ENCODE results near the gene MICAL2.

The MICAL2 gene

DNA sequence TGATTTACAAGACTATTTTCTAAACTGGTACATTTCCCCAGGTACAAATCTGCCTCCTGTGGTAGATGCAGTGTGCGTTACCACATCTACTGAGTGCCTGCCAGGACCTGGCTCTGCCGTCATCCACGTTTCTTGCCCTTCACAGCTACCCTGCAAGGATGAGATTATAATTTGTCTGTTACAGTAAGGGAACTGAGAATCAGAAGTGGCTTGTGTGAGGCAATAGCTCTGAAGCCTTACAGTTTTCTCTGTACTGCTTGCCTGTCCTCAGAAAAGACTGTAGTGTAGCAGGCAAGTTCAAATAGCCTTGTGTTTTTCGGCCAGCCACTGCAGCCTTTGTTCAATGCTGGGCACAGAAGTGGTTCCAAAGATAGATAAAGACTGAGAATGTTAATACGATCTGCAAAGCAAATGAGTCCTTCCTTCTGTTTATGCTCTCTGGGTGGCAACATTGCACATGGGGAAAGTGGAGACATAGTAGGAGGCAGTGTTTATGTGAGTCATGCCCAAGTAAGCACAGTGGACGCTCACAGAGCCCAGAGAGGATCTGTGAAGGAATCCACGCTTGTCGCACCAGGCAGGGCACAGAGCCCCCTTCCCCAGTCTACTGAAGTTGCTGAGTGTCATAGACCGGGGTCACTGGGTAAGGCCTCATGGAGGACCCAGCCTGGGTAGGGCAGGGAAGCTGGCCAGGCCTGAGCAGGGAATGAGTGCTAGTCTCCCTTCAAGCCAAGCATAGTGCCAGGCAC lies 49.1 kb downstream of the MICAL2 start:
- DNase-seq = no peak

GRCh38 chr11:12160231-12160630 lies 49.8 kb downstream of the MICAL2 start:
- DNase-seq = no peak

GRCh38 chr11:12160680-12161079 lies 50.3 kb downstream of the MICAL2 start:
- no peak for DNase-seq

GRCh38 chr11:12161137-12161536 lies 50.7 kb downstream of the MICAL2 start:
- DNase-seq = no peak

DNA sequence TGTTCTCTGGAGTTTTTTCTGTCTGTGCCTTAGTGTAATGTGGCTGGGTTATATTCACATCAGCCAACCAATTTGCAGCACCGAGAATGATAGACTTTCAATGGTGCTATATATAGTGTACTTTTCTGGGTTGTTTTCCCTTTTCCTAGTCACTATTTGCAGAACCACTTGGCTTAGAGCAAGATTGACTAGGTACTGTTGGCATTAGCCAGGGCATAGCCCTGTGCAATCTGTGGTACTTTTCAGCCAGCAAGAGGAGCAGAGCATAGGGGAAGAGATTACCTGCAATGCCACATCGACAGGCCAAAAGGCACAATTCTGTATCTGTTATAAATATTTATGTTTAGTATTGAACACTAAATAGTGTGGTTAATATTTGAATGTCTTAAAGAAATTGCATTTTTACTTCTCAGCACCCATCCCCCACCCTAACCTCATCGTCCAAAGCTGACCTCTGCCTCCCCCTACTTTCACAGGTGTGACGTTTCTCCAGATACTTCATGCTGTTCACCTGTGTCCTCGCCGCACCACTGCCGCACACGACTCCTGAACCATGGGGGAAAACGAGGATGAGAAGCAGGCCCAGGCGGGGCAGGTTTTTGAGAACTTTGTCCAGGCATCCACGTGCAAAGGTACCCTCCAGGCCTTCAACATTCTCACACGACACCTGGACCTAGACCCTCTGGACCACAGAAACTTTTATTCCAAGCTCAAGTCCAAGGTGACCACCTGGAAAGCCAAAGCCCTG lies 51.4 kb downstream of the MICAL2 start:
- no peak for DNase-seq

- no peak for DNase-seq
Measured at GRCh38 chr11:12162652-12163051, 52.3 kb downstream of the MICAL2 start.

- DNase-seq = no peak
Measured at GRCh38 chr11:12163181-12163941, 53.0 kb downstream of the MICAL2 start.

DNA sequence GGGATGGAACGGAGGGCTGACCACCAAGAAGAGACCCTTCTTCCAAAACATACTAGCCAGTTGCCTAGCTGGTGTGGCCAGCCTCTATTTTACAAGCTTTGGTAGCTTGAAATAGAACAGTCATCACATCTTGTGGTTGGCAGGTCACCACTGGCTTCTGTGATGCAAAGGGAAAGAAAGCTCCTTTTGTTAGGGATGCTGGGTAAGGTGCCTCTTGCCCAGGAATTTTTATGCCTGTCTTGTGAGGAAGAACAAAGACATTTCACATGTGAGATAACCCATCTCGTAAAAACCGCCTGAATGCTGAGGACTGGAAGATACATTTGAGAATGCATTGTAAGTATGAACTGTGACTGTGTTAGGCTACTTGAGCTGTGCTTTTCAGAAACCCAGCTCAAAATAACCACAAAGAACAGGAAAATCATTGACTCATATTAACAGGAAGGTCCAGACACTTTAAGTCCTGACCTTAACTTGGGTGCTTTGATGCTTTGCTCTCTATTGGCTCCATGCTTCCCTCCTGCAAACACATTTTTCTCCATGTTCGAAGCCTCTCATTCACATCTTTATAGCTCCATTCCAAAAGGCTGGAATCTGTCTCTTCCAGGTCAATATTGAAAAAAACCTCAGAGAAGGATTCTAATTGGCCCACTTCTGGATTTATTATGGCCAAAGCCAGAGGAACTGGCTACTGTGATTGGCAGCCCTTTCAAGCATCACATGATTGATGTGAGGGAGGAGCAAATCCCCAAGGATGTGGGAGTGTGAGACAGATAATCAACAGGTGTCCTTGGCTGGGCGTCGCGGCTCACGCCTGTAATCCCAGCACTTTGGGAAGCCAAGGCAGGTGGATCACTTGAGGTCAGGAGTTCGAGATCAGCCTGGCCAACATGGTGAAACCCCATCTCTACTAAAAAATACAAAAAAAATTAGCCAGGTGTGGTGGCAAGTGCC lies 53.9 kb downstream of the MICAL2 start:
- DNase-seq = no peak

GRCh38 chr11:12165237-12165875 lies 55.0 kb downstream of the MICAL2 start:
- DNase-seq = no peak

DNA sequence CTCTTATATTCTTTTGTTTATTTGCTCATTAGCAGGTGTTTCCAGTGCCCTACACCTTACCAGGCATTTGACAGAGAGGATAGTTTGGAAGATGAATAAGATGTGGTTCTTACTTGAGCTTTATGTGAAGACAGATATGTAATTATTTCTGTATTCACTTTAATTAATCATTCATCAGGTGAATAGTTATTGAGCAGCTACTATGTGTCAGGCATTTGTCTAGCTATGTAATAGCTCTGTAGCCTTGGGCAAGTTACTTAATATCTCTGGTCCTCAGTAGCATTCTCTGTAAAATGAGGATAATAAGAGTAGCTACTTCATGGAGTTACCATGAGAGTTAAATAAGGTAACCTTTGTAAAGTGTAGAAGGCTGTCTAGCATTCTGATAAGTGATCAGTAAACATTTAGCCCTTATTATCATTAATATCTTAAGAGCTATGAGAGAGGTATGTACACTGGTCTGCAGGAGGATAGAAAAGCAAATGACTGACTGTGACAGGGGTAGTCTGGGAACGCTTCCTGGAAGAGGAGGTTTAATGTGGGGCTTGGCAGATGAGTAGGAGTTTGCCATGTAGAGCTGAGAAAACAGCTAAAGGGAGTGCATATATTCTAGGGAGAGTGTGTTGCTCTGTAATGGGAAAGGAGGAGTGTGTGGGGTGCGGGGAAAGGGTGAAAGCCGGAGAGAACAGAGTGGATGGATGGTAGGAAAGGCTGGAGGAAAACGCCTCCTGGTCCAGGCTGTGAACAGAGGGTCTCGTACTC lies 56.1 kb downstream of the MICAL2 start:
- no peak for DNase-seq

DNA sequence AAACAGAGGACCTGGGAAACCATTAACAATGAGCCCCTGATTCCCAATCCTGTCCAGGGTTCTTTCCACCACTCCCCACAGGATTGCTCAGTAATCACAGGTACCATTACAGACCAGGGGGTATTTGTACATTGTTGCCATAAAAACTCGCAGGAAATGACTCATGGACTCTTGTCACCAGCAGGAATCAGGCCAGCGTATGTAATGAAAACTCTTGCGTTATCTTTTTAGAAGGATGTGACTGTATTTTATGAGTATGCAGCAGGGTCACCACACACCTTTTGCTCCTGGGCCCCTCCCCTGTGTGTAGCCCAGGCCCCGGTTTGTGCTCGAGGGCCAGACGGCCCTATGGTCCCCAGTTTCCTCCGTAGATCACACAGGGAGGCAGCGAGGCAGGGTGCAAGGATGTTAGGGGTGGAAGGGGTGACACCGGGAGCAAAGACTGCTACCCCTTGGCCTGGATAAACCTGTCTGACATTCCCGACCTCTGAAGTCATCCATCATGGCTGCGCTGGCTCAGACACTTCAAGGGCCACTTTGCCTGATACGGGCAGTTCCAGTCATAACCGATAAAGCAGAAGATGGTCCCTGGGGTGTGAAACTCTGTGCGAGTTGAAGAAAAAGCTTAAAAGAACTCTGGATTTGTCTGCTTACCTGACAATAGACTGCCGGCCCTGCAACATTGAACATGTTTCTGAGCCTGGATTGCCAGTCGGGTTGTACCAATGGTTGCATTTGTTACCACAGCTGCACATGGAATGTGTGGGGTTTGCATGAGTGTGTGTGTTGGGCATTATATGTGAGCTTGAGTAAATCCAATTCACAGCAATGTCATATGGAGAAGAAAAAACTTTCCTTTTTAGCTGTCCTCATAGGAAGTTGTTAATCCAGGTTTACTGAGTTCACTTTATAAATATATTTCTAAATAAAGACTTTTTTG lies 56.9 kb downstream of the MICAL2 start:
- no peak for DNase-seq

- no peak for DNase-seq
Measured at GRCh38 chr11:12168114-12168513, 57.7 kb downstream of the MICAL2 start.

DNA sequence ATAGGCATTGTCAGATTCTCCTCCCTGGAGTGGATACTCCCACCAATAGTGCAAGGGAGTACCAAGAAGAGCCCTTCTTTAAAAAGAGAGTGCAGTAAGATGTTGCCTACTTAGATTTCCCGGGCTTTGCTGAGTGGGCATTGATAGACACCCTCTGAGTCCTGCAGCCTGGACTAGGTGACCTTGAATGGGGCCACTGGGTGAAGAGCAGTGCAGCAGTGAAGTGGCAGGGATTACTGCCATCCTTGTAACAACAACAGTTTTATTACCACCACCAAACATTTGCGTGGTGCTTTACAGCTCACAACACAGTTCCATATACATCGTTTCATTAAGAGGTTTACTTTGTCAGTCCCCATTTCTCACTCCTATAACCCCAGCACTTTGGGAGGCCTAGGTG lies 59.4 kb downstream of the MICAL2 start:
- no peak for DNase-seq

DNA sequence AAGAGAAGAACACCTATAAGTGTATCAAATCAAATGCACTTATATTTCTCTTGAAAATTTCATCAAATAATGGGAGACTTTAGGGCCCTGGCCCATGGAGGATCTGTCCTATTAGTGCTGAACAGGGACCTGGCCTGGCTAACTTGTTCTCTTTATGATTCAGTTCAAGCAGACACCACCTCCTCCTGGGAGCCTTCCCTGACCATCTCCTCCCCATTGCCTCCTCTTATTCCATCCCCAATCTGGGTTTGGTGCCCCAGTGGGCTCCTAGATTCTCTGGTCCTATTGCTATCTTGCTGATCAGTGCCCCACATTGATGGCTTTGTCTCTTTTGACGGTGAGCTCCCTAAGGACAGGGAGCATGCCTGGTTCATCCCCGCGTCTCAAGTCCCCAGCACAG lies 60.1 kb downstream of the MICAL2 start:
- DNase-seq = no peak

- DNase-seq = no peak
Measured at GRCh38 chr11:12170984-12171383, 60.6 kb downstream of the MICAL2 start.

GRCh38 chr11:12171921-12172320 lies 61.5 kb downstream of the MICAL2 start:
- DNase-seq = no peak

- no peak for DNase-seq
Measured at GRCh38 chr11:12172493-12173013, 62.2 kb downstream of the MICAL2 start.

- no peak for DNase-seq
Measured at GRCh38 chr11:12173111-12173510, 62.7 kb downstream of the MICAL2 start.

DNA sequence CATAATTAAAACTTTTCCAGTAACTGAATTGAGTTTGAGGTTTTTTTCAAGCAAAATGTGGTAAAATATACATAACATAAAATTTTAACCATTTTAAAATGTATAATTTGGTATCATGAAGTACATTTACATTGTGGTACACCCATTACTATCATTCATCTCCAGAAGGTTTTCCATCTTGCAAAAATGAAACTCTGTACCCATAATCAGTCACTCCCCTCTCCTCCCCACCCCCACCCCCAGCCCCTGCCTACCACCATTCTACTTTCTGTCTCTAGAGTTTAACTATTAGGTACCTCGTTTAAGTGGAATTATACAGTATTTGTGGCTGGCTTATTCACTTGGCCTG lies 63.7 kb downstream of the MICAL2 start:
- no peak for DNase-seq
